GM19467 (cell line): ENCODE data around the gene WBP2NL.

ENCODE experiments used
- ATAC-seq: cut with Tn5 transposase; IDR thresholded peaks from one replicate; pipeline ENCODE4 v1.9.1; 2021; ENCODE audit warnings: mild to moderate bottlenecking, moderate library complexity; ENCODE audit not compliant: unreplicated experiment

Gene WBP2NL

GRCh38 chr22:41976961-41977566 is 21.5 kb upstream of the WBP2NL start:
- ATAC-seq: no peak

- ATAC-seq: no peak
Observed at GRCh38 chr22:41978732-41979131, 19.9 kb upstream of the WBP2NL start.

- ATAC-seq: no peak
Observed at GRCh38 chr22:41979423-41980250, 19.0 kb upstream of the WBP2NL start.

GRCh38 chr22:41982865-41983264 is 15.7 kb upstream of the WBP2NL start:
- no peak for ATAC-seq

GRCh38 chr22:41983513-41984405 is 14.8 kb upstream of the WBP2NL start:
- ATAC-seq: no peak

GRCh38 chr22:41987276-41987675 is 11.3 kb upstream of the WBP2NL start:
- ATAC-seq: no peak

- no peak for ATAC-seq
Observed at GRCh38 chr22:41989246-41989645, 9.3 kb upstream of the WBP2NL start.

GRCh38 chr22:41991111-41991510 is 7.5 kb upstream of the WBP2NL start:
- no peak for ATAC-seq

- no peak for ATAC-seq
Observed at GRCh38 chr22:41992496-41992895, 6.1 kb upstream of the WBP2NL start.

- no peak for ATAC-seq
Observed at GRCh38 chr22:41995211-41995610, 3.4 kb upstream of the WBP2NL start.

- no peak for ATAC-seq
Observed at GRCh38 chr22:41996826-41997225, 1.8 kb upstream of the WBP2NL start.

- ATAC-seq: no peak
Observed at GRCh38 chr22:42000466-42000865, 1.9 kb downstream of the WBP2NL start.

GRCh38 chr22:42001121-42001520 is 2.5 kb downstream of the WBP2NL start:
- no peak for ATAC-seq

GRCh38 chr22:42001706-42002105 is 3.1 kb downstream of the WBP2NL start:
- ATAC-seq: no peak

GRCh38 chr22:42007922-42008321 is 9.3 kb downstream of the WBP2NL start:
- no peak for ATAC-seq

- no peak for ATAC-seq
Observed at GRCh38 chr22:42010778-42011177, 12.2 kb downstream of the WBP2NL start.

GRCh38 chr22:42013385-42013784 is 14.8 kb downstream of the WBP2NL start:
- no peak for ATAC-seq

- no peak for ATAC-seq
Observed at GRCh38 chr22:42016111-42016510, 17.5 kb downstream of the WBP2NL start.

- ATAC-seq: no peak
Observed at GRCh38 chr22:42018224-42018623, 19.6 kb downstream of the WBP2NL start.

GRCh38 chr22:42021571-42021970 is 23.0 kb downstream of the WBP2NL start:
- no peak for ATAC-seq

GRCh38 chr22:42022162-42022847 is 23.7 kb downstream of the WBP2NL start:
- ATAC-seq: no peak
